Measurements from ENCODE around the gene CHAT.

GRCh38 chr10:49608166-49609005 is 5.5 kb upstream of the CHAT start:
- TF ChIP-seq EZH2 (IDR thresholded peaks at IDR 0.05; ENCODE audit: insufficient read depth, poor library complexity, severe bottlenecking) (no peak), EZH2phosphoT487 (IDR thresholded peaks at IDR 0.05; ENCODE audit: insufficient read depth, low read depth) (0 out of 2 replicates have a peak, but pooled peaks have one; percentile 16)
